Measurements from ENCODE around the gene MRPL32.

Gene MRPL32

GRCh38 chr7:42914421-42915045 is 17.6 kb upstream of the MRPL32 start:
- ATAC-seq (ENCODE audit: low read depth) (peak; percentile 28; the same call in 2 of the 3 replicates), DNase-seq (ENCODE audit: low spot score) (no peak)
- H3K9me3 ChIP-seq (ENCODE audit: severe bottlenecking) = no peaks in the 10 kb centered on the region
- H3K36me3 ChIP-seq (ENCODE audit: low read depth) = peaks cover 49% of the 10 kb centered on the region
- peaks cover 31% of the 10 kb centered on the region for H3K4me1 ChIP-seq (ENCODE audit: insufficient read depth, poor library complexity, severe bottlenecking)
- TF ChIP-seq CTCF (IDR thresholded peaks at IDR 0.05; ENCODE audit: poor library complexity, severe bottlenecking) = no peak
- H3K27me3 ChIP-seq (ENCODE audit: insufficient read depth, poor library complexity, severe bottlenecking) = no peaks in the 10 kb centered on the region
- peak overlapping the region; percentile 77 for H3K27ac ChIP-seq (ENCODE audit: poor library complexity, severe bottlenecking)
- H3K4me3 ChIP-seq (ENCODE audit: severe bottlenecking) = no peak overlapping the region

DNA sequence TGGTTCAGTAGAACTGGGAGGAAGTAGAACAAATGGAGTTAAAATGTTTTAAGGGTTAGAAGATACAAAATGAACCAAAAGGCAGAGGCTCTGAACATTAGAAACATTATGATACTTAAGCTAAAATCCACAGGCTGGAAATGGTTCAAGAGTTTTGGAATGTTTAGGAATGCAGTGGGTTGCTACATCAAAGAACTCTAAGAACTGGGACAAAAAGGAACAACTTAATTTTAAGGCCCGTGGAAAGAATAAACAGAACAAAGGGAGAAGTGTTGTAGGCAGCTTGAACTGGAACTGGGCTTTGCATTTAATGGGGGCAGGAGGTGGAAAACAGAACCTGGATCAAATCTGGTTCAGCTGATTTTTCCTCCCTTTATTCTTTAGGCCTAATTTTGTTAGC is 16.8 kb upstream of the MRPL32 start:
- DNase-seq (ENCODE audit: low spot score) = no peak
- peak overlapping the region; percentile 77 for H3K27ac ChIP-seq (ENCODE audit: poor library complexity, severe bottlenecking)
- H3K36me3 ChIP-seq (ENCODE audit: low read depth) = peaks cover 49% of the 10 kb centered on the region
- H3K4me1 ChIP-seq (ENCODE audit: insufficient read depth, poor library complexity, severe bottlenecking) = peaks cover 31% of the 10 kb centered on the region
- H3K4me3 ChIP-seq (ENCODE audit: severe bottlenecking) = no peak overlapping the region
- no peak for TF ChIP-seq CTCF (IDR thresholded peaks at IDR 0.05; ENCODE audit: poor library complexity, severe bottlenecking)
- H3K9me3 ChIP-seq (ENCODE audit: severe bottlenecking) = no peaks in the 10 kb centered on the region
- no peak for ATAC-seq (ENCODE audit: low read depth)
- no peaks in the 10 kb centered on the region for H3K27me3 ChIP-seq (ENCODE audit: insufficient read depth, poor library complexity, severe bottlenecking)

DNA sequence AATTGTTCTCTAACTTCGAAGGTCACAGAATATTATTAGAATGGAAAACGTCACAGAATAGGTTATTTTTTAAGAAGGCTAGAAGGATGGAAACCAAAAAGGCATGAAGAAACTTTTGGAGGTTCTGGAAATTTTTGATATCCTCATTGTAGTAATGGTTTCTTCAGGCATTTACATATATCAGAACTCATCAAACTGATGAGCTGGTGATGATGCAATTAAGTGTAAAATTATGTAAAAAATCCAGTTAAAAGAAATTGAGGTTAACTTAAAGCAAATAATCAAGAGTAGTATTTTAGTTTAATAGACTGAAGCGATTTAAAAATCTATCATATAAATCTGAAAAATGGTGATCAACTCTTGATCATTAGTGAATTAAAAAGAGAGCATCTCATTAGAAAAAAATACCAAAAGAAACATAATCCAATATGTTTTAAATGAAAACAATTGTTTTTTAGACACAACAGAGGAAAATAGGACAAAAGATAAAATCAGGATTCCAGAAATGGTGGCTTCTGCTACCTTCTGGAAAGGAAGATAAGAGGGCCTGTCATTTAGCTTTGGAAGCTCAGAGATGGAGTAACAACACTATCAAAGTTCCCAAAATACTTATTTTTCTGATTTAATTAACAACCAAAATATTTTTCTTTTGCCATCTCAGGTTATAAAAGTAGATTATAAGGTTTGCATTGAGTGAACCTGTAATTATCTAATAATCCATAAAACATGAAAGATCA is 10.0 kb upstream of the MRPL32 start:
- DNase-seq (ENCODE audit: low spot score) (no peak), ATAC-seq (ENCODE audit: low read depth) (no peak)
- Histone ChIP-seq H3K27me3 (ENCODE audit: insufficient read depth, poor library complexity, severe bottlenecking) (no peaks in the 10 kb centered on the region), H3K4me3 (ENCODE audit: severe bottlenecking) (no peak overlapping the region), H3K4me1 (ENCODE audit: insufficient read depth, poor library complexity, severe bottlenecking) (peaks cover 24% of the 10 kb centered on the region), H3K27ac (ENCODE audit: poor library complexity, severe bottlenecking) (no peak overlapping the region), H3K9me3 (ENCODE audit: severe bottlenecking) (no peaks in the 10 kb centered on the region), H3K36me3 (ENCODE audit: low read depth) (peaks cover 94% of the 10 kb centered on the region)
- no peak for TF ChIP-seq CTCF (IDR thresholded peaks at IDR 0.05; ENCODE audit: poor library complexity, severe bottlenecking)

DNA sequence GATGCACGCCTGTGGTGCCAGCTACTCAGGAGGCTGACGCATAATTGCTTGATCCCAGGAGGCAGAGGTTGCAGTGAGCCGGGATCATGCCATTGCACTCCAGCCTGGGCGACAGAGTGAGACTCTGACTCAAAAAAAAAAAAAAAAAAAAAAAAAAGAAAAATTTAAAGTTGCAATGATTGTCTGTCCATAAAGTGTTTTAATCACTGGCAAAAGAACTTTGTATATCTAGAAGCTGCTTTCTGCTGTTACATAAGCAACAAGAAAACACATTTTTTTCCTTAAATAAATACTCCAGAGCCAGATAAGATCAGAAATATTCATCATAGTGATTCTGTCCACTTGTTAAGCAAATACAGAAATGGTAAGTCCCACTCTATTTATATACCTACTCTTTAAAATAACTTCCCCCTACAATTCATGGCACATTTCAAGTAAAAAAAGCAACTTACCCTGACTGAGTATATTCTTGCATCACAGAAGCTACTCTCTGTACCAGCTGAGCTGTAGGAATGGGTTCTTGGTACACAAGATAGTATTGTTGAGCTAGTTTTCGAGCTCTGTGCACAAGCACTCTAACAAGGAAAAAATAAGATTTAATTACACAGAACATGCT is 7.8 kb upstream of the MRPL32 start:
- H3K27ac ChIP-seq (ENCODE audit: poor library complexity, severe bottlenecking) = peak overlapping the region; percentile 26
- peaks cover 87% of the 10 kb centered on the region for H3K36me3 ChIP-seq (ENCODE audit: low read depth)
- H3K27me3 ChIP-seq (ENCODE audit: insufficient read depth, poor library complexity, severe bottlenecking) = no peaks in the 10 kb centered on the region
- DNase-seq (ENCODE audit: low spot score) (no peak), ATAC-seq (ENCODE audit: low read depth) (no peak)
- H3K4me3 ChIP-seq (ENCODE audit: severe bottlenecking) = no peak overlapping the region
- no peaks in the 10 kb centered on the region for H3K9me3 ChIP-seq (ENCODE audit: severe bottlenecking)
- peaks cover 35% of the 10 kb centered on the region for H3K4me1 ChIP-seq (ENCODE audit: insufficient read depth, poor library complexity, severe bottlenecking)
- TF ChIP-seq CTCF (IDR thresholded peaks at IDR 0.05; ENCODE audit: poor library complexity, severe bottlenecking) = no peak

All from RWPE2 (cell line).